NCI-H2227 (cell line): Measurements from ENCODE around the gene PRDM16.
A peak's percentile ranks its signal among the peaks of the same experiment; 100 is the strongest.

Experiments
- DNase-seq: peaks from one replicate; lab custom pipeline; 2025; ENCODE audit not compliant: unreplicated experiment; lab: John Stamatoyannopoulos, UW

PRDM16 gene

DNA sequence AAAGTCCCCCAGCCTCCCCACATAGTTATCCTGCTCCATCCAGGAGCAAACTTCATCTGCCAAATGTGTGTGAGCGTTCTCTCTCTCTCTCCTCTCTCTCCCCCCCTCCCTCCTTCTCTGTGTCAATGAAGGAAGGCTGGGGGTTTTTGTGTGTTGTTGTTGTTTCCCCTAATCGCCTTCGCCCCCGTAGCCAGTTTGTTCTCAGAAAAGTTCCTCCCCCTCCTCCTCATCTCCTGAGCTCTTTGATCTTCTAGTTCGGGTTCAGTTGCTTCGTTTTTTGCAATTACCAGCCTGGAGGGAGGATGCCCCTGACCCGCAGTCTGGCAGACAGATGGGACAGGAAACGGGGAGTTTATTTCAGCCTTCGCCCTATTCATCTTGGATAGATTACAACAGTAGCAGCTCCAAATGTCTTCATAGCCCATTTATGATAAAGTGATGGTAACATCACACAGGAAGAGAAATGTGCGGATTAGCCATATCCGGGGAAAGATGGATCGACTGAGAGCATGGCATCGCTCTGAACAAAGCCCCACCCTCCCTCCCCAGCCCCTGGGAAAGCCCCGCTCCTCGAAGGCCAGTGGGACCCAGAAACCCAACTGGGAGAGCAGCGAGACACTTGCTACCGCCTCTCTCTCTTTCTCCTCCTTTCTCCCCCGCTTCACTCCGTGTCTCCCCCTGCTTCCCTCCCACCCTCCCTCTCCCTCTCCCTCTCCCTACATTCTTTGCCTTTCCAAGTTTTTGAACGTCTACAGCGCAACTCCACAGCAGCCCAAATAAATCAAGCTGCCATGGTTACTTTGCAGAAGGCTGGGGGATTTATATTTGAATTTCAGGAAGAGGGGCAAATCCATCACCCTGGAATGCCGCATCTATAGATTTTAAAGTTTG, 245.7 kb downstream of the PRDM16 start:
- no peak for DNase-seq

DNA sequence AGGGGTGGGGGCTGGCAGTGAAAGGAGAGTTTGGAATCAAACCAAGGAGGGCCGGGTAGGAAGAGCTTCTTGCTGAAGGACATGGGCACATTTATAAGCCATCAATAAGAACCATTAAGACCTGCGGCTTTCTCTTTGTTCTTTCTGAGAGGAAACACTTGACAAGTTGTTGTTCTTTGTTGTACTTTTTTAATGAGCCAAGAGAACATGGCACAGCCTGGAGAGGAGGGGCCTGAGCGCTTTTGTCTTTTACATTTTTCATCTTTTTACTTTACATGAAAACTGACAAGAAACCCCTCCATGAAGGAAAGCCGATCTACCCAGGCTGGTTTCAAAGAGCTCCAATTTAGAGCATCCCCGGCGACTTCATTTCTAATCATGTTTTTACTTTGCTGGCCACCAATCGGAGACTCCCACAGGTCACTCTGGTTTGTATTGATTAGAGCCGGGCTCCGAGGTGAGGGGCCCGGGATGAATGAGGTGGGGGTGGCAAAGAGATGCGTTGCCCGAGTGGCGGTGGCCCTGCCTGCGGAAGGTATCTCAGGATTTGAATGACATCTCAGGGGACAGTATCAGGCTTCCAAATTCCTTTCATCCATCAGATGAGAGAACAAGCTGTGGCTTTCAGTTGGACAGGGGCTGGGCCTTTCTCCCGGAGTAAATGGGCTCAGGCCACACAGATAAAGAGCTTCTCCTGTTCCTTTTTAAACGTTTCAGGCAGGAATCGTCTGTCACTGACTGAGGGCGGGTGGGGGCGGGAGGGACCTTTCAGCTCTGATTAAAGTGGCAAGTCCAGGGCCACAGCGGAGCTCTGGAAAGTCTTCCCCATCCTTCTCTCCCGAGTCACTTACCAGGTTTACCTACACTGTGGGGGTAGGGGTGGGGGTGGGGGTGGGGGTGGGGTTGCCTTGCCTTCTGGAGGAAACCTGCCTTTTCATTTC, 246.7 kb downstream of the PRDM16 start:
- DNase-seq: no peak

DNA sequence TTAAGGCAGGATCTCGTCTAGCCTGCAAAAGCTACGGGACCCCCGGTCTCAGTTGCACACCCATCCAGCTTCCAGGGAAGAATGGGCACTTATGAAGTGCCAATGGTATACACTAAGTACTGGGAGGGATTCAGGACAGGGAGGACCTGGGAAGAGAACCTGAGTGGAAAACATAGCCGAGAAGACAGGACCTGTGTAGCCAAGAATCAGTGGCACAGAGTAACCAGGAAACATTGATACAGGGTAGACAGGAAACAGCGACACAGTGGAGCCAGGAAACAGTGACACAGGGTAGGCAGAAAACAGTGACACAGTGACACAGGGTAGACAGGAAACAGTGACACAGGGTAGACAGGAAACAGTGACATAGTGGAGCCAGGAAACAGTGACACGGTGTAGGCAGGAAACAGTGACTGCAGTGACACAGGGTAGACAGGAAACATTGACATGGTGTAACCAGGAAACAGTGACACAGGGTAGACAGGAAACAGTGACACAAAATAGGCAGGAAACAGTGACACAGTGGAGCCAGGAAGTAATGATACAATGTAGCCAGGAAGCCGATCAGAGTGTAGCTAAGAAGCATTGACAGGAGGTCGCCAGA, 247.4 kb downstream of the PRDM16 start:
- no peak for DNase-seq

DNA sequence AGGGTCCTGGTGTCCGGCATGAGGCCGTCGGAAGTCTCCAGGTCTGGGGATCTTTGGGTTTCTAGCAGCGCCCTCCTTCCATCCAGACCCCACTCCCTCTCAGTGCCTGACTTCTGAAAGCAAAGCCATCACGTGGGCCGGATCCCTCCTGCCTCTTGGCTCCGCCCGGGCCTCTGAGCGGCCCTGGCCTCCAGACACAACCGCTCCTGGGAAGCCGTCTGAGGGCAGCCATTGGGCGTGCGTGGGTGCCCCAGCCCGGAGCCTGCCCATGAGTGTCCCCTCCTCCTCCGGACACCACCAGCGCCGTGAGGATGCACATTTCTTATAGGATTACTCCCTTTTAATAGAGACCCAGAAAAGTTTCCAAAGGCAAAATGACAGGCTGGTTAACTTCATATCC, 248.5 kb downstream of the PRDM16 start:
- DNase-seq: peak; percentile 33

DNA sequence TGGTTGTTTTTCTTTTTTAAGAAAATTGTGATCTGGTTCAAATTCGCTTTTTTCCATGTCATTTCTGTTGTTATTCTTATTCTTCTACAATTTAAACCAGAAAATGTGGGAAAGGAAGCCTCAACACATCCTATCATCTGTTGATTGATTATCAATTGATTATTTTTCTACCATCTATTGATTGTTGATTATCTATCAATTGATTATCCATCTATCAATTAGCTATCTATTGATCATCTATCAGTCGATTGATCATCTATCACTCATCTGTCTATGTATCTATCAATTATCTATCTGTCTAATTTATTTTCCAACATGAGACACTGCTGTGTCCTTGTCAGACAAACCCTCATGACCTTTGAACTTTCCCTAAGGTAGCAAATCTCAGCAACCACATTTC, 249.3 kb downstream of the PRDM16 start:
- DNase-seq: no peak

DNA sequence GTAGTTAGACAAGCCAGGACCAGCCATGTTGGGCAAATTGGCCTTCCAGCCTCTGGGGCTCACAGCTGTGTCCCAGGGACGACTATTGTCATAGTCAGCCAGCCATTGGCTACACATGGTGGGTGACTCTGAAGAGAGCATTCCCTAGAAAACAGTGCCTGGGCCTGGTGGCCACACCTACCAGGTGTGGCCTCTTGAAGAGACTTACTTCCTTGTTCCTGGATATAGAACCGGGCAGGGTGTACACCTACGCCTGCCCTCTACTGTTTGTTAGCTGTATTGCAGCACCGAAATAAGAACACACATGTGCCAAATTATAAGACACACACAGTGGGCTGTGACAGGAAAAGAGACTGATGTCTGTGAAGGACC, 250.9 kb downstream of the PRDM16 start:
- DNase-seq: peak; percentile 37

DNA sequence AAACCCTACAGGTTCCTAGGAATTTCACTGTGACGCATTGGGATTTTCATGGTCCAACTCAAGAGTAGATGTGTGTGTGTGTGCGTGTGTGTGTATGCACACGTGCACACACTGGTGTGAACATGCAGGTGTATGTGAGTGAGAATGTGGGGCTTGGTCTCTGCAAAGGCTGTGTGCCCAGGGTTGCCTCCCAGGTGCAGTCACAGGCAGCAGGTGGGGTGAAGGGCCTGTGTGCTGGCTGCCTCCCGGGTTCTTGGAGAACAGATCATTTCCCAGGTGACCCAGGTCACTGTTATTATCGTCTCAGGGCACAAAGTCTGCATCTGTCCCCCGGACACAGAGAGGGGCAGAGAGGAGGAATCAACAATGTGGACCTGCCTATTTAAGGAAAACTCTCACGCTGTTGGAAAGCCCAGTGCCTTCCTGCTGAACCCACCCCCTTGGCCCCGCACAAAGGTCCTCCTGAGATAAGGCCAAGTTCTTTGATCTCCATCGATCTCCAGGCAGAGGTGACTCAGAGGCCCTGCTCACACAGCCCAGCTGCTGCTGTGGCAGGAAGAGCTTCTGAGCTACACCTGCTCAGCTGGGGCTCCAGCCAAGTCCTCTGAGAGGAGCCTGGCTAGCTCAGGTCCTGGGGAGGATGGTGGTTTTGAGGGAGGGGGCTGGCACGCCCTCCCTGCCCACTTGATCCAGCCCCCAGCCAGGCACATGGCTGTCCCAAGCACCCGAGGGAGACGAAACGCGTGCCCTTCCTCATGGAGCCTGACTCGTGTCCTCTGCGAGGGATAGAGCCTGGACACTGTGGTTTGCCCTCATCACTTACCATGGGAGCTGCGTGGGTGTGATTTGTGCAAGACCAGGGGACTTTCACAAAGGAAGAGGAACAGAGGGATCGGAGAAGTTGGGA, 251.5 kb downstream of the PRDM16 start:
- no peak for DNase-seq

DNA sequence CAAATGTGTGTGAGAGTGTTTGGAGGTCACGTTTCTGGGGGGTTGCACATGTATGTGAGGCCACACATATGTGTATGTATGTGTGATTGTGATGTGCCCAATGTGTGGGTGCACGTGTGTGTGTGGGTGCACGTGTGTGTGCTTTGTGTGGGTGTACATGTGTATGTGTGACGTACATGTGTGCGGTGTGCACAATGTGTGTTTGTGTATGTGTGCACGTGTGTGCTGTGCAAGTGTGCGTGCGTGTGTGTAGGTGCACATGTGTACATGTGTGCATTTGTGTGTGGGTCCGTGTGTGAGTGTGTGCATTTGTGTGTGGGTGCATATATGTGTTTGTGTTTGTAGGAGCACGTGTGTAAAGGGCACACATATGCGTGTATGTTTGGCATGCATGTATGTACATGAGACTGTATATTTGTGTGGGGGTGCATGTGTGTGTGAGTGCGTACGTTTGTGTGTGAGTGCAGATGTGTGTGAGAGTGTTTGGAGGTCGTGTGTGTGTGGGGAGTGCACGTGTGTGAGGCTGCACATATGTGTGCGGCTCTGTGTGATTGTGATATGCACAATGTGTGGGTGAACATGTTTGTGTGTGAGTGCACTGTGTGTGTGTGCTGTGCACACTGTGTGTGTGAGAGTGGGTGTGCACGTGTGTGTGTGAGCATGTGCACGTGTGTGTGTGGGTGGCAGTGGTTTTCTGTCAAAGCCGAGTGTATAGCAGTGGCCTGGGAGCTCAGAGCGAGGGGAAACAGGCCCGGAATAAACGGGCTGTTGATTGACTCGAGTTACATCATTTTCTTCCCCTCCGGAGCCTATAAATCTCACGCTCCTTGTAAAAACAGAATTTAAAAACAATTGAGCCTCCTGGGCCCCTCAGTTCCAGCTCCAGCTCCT, 252.8 kb downstream of the PRDM16 start:
- no peak for DNase-seq

DNA sequence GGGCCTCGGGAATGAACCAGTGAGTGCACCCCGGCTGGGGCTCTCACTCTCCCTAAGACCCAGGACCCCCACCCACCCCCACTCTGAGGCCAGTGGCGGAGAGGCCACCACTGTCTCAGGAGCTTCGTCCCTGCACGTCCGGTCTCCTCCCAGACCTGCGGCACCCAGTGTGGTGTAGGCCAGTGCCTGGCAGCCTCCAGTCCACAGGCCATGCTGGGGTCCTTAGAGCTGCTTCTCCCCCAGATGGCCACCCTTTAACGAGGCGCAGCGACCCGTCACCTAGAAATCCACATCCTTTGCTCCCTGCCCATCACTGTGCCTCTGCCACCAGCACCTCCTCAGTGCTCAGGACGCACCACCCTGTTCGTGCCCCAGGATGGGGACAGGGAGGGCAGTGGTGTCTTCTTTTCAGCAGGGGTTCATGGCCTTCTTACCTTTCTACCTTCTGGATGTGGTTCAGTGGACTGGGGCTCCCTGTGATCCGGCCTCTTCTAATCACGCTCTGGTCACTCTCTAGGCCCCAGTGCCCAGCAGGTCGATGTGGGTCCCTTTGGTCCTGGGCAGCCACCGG, 253.5 kb downstream of the PRDM16 start:
- DNase-seq: no peak

DNA sequence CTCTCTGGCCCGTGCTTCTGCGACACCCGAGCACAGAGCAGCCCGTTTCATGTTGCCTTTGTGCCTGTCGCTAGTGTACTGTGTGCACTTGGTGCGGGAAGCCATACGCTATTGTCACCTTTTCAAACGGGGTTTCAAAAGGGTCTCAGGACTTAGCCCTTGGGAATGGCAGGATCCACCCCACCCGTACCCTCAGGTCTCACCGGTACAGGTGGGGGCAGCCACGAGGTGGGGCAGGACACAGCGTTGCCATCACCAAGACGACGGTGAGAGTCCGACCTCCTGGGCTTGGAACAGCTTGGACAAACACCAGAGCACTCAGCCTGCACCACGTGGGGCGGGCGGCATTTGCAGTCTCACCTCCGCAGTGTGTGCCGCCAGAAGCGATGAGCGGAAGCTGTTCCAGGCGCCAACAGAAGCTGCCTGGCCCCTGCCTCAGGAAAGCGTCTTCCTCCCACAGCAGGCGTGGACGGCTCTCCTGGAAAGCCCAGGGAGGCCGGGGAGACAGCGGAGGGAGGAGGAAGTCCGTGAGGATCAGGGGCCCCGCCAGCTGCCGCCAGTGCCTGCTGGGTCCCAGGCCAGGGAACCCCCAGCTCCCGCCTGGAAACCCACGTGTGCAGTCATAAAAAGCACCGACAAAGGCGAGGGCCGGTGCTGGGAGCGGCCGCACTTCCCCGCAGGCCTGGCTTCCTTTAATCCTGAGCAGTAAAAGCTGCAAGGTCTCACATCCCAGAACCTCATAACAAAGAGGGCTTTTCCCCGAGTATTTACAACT, 254.2 kb downstream of the PRDM16 start:
- DNase-seq: no peak

DNA sequence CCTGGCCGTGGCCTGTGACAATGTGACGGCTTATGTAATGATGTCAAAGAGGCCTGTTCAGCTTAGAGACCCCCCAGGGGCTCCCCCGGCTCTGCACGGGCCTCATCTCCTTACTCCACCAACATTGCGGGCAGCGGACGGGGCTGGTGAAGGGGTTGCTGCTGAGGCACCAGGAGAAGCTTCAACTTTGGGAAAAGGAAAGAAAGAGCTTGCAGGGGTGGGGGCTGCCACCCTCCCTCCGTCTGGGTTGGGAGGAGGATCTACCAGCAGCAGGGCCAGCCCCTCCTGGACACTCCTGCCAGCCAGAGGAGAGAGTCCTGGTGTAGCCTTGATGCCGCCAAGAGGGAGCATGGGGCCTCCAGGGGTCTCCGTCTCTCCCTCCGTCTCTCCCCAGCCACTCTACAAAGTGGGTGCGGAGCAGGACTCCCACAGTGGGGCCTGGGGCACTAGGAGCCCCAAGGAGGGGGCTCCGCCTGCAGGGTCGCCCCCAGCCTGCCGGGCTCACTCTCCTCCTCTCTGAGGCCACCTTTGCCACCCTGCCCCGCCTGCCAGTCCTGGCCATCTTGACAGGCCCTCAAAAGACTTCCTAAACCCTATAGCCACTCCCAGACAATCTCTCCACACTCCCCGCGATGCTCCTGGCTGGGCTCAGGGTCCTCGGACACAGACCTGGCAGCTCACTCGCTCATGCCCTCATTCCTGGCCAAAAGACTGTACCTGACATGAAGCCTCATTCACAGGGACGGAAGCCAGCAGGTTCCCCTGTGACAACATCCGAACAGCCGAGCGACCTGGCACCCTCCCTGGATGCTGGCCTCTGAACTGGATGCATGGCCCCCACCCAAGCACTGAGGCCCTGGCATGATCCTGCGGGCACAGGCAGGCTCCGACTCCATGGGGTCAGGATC, 255.0 kb downstream of the PRDM16 start:
- DNase-seq: no peak

DNA sequence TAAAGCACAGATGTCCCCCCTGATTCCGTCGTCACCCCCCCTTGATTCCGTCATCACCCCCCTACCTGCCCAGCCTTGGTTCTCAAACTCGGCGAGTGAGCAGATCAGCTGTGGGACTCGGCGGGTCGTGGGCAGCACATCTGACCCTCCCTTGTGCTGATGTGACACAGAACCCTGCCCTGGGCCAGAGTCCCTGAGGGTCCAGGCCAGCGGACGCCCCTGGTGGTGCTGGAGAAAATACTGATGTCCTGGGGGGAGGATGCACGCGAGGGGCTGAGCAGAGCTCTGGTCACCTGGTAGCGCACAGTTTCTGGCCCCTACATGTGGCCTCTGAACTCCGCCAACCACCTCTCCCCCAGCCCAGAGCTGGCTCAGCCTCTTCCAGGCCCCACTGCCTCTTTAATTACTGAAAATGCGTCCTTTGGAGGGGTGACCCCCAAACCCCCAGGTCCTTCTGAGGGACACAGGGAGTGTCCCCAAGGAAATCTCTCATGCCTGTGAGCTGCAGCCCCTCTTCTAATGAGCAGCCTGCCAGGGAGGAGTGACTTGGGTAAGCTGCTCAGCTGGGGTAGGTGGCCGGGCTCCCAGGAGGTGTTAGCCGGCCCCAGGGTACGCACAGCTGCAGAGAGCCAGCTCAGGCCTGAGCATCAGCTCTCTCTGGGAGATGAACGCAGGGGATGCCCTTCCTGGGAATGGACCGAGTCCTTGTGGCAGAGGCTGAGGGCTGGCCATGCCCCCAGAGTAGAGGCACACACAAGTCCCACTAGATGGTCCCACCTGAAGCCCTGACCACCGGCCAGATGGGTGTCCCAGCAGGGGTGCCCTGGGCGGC, 255.9 kb downstream of the PRDM16 start:
- no peak for DNase-seq

DNA sequence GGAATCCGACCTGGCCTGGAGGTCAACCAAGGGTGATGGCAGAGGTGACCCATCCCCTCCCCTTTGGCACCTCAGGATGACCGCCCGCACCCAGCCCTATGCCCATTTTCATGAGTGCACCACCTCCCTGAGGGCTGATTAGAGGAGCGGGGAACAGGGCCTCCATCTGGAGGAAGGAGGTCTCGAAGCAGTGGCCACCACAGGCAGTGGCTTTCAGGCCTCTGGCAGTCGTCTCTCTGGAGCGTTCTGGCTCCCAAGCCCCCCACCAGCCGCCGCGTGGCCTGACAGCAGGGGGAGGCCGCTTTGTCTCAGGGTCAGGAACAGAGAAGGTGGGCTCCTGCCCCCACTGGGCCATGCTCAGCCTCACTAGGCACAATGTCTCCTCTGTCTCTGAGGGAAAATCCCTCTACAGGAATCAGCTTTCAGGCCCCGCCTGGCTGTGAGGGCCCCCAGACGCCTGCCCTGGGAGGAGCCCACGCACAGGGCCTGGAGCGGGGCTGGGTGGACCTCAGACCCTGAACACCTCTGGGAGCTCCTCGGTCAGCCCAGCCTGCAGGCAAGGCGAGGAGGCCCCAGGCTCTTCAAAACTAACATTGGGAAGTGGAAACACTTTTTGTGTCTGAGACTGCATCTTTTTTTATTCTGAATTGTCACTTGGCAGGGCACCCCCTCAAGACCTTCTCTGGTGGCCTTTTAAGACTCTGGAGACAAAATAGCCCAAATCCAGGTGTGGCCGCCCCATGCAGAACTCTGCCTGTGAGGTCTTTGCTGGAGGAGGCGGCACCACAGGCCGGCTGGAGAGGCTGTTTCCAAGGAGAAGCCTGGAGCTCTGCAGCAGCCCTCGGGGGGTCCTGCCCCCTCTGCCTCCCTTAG, 257.7 kb downstream of the PRDM16 start:
- no peak for DNase-seq

DNA sequence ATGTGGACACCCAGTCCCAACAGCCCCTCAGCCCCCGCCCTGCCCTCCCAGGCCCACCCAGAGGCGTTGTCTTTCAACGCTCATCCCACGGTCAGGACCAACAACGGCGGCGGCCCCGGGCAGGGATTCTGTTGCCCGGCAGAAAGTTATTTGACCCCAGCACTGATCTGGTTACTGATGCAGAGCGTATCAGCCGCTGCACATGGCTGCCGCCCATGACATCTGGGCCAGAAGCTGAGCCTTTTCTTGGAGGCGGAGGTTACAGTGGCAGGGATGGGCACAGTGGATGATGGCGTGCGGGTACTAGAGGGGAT, 258.3 kb downstream of the PRDM16 start:
- no peak for DNase-seq

DNA sequence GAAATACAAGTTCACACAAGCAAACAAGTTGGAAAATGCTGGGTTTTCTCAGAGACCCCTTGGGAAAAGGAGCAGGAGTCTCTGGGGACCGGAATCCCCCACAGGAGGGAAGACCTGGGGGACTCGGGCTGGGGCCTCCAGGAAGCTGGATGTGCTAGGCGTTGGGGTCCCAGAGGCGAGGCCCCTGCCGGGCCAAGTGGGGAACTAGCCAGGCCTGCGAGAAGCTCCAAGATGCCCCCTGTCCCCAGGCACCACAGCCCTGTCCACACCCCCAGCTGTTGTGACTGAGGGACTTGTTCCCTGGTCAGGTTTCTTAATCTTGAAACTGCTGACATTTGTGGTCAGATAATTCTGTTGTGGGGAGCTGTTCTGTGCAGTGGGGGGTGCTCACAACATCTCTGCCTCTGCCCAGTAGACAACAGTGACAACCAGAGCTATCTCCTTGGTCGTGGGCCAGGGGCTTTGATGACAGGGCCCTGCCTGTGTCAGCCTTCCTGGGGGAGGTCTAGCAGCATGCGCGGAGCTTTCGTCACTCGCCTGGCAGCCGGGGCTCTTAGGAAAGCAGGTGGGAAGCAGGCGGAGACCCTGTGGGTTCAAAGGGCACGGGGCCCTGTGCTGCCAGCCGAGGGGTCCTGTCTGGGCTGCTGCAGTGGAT, 259.1 kb downstream of the PRDM16 start:
- DNase-seq: no peak
